Fibroblast of villous mesenchyme (primary cell): ENCODE data around the gene WNK1. TPM values are rescaled to one million over a fixed set of nuclear protein-coding genes. Genes with fewer than 3 reads are reported as not detected.

ENCODE experiments used
- DNase-seq: peaks from one replicate; pipeline ENCODE4 v3.0.0-alpha.2; 2010; ENCODE audit warnings: low read depth
- H3K4me3 ChIP-seq: 2 replicates; pipeline ENCODE4 v1.5.1; 2011; ENCODE audit warnings: low read depth, mild to moderate bottlenecking, low read length
- CTCF ChIP-seq: IDR thresholded peaks from 2 replicates; pipeline ENCODE4 v1.5.1; 2012; ENCODE audit warnings: low read depth, mild to moderate bottlenecking, low read length; ENCODE audit not compliant: insufficient read depth
- total RNA-seq: library from RNA; depleted of rRNA; stranded (reverse); fragments of >200 nt; gene quantifications from 2 replicates; pipeline ENCODE4 v1.2.3, GENCODE V29; 2012

WNK1 gene
- total RNA-seq, 1 donor = 92.4 TPM

GRCh38 chr12:897386-897785 lies 145.0 kb downstream of the WNK1 start:
- H3K4me3 ChIP-seq = no peak overlapping the region
- no peak for TF ChIP-seq CTCF
- DNase-seq = no peak

GRCh38 chr12:902581-902980 lies 150.2 kb downstream of the WNK1 start:
- no peak for DNase-seq
- no peak overlapping the region for H3K4me3 ChIP-seq
- no peak for TF ChIP-seq CTCF

GRCh38 chr12:903055-903454 lies 150.7 kb downstream of the WNK1 start:
- no peak for TF ChIP-seq CTCF
- no peak for DNase-seq
- H3K4me3 ChIP-seq = no peak overlapping the region

GRCh38 chr12:904010-904414 lies 151.6 kb downstream of the WNK1 start:
- no peak for TF ChIP-seq CTCF
- no peak overlapping the region for H3K4me3 ChIP-seq

GRCh38 chr12:905261-906031 lies 153.1 kb downstream of the WNK1 start:
- H3K4me3 ChIP-seq = no peak overlapping the region
- DNase-seq = no peak
- TF ChIP-seq CTCF = no peak

More at GRCh38 chr12:904010-904414, 151.6 kb downstream of the WNK1 start:
- DNase-seq = no peak

GRCh38 chr12:906062-906585 lies 153.7 kb downstream of the WNK1 start:
- no peak for TF ChIP-seq CTCF
- H3K4me3 ChIP-seq = no peak overlapping the region
- no peak for DNase-seq
